ENCODE measurements around the gene CDH23. TPM values are rescaled to one million over a fixed set of nuclear protein-coding genes. Genes with fewer than 3 reads are reported as not detected.

Gene CDH23
- polyA plus RNA-seq, 2 of the 4 experiments (the other 2 are of a cell fraction) = 1.1 to 2.3 TPM

DNA sequence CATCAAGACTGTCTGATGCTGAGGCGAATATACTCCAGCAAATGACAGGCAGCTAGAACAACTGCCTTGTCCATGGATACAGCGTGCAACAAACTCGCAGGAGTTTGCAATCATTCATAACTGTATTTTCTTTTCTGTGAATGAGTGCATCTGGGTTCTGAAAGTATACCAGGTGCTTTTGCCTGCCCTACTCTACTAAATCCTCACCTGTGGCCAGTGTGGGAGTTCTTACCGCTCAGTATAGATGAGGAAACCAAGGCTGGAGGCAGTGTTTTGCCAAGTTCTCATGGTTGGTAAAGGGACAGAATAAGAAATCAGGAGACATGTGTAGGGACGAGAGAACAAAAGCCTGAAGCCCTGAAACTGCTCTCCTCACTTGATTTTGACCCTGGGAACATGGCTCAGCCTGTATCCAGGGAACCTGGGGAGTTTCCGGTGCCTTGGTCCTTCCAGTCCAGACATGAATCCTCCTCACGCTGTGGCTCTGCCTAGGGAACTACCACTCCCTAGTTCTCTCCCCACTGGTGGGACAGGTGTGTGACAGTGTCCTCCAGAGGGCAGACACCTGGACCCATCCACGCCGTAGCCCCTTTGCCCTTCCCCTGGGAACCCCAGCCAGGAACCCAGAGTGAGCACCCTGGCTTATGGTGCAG lies 142.0 kb downstream of the CDH23 start:
- no peak for TF ChIP-seq POLR2AphosphoS2 (conservative IDR thresholded peaks at IDR 0.05; ENCODE audit: low read length)
- TF ChIP-seq, protein P1, sequence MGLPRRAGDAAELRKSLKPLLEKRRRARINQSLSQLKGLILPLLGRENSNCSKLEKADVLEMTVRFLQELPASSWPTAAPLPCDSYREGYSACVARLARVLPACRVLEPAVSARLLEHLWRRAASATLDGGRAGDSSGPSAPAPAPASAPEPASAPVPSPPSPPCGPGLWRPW (IDR thresholded peaks at IDR 0.05) = no peak
- no peak for TF ChIP-seq HEYL (CRISPR knock-in tag; IDR thresholded peaks at IDR 0.05)
- no peak for TF ChIP-seq FOXS1 (CRISPR knock-in tag; IDR thresholded peaks at IDR 0.05)
- TF ChIP-seq ATOH8 (CRISPR knock-in tag; IDR thresholded peaks at IDR 0.05; ENCODE audit: low read depth) = no peak
- no peak for TF ChIP-seq ZNF302 (CRISPR knock-in tag; IDR thresholded peaks at IDR 0.05)
- TF ChIP-seq, protein P2, sequence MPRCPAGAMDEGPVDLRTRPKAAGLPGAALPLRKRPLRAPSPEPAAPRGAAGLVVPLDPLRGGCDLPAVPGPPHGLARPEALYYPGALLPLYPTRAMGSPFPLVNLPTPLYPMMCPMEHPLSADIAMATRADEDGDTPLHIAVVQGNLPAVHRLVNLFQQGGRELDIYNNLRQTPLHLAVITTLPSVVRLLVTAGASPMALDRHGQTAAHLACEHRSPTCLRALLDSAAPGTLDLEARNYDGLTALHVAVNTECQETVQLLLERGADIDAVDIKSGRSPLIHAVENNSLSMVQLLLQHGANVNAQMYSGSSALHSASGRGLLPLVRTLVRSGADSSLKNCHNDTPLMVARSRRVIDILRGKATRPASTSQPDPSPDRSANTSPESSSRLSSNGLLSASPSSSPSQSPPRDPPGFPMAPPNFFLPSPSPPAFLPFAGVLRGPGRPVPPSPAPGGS (IDR thresholded peaks at IDR 0.05) = no peak
- no peak for TF ChIP-seq RCOR1 (IDR thresholded peaks at IDR 0.05; ENCODE audit: low read depth, low read length)
- no peak for TF ChIP-seq JUN (IDR thresholded peaks at IDR 0.05)
- no peak for TF ChIP-seq KDM5A (IDR thresholded peaks at IDR 0.05)
- no peak for TF ChIP-seq MAZ (IDR thresholded peaks at IDR 0.05; ENCODE audit: borderline replicate concordance, low read depth, low read length)
- TF ChIP-seq RARB (CRISPR knock-in tag; IDR thresholded peaks at IDR 0.05) = no peak
- no peak for TF ChIP-seq ZSCAN20 (CRISPR knock-in tag; IDR thresholded peaks at IDR 0.05)
- no peak for TF ChIP-seq ZFP36 (IDR thresholded peaks at IDR 0.05; ENCODE audit: borderline replicate concordance, partially characterized antibody)
- no peak for TF ChIP-seq EP300 (IDR thresholded peaks at IDR 0.05)
- TF ChIP-seq SREBF2 (IDR thresholded peaks at IDR 0.05) = no peak
- TF ChIP-seq ZC3H11A (IDR thresholded peaks at IDR 0.05) = no peak
- no peak for TF ChIP-seq POLR2A (IDR thresholded peaks at IDR 0.05; ENCODE audit: low read length)
- no peak for TF ChIP-seq HOXB5 (CRISPR knock-in tag; IDR thresholded peaks at IDR 0.05)
- TF ChIP-seq HDAC2 (IDR thresholded peaks at IDR 0.05) = no peak
- Histone ChIP-seq H3K27ac (no peak overlapping the region), H3K4me1 (no peaks in the 10 kb centered on the region), H3K4me3 (no peak overlapping the region), H3K4me2 (no peak overlapping the region), H3K9me3 (no peaks in the 10 kb centered on the region)
- DNase-seq (ENCODE audit: low read depth in 1 of 2, low spot score in 1 of 2) (no peak), ATAC-seq (no peak; a peak in 3 of 6 replicates), FAIRE-seq (no peak)
- 61% methylated on average over 8 of the region's 9 CpGs for WGBS (ENCODE audit: missing lambda C conversion rate)
- CTCF ChIA-PET = no interaction called here
- POLR2A ChIA-PET = no interaction called here

DNA sequence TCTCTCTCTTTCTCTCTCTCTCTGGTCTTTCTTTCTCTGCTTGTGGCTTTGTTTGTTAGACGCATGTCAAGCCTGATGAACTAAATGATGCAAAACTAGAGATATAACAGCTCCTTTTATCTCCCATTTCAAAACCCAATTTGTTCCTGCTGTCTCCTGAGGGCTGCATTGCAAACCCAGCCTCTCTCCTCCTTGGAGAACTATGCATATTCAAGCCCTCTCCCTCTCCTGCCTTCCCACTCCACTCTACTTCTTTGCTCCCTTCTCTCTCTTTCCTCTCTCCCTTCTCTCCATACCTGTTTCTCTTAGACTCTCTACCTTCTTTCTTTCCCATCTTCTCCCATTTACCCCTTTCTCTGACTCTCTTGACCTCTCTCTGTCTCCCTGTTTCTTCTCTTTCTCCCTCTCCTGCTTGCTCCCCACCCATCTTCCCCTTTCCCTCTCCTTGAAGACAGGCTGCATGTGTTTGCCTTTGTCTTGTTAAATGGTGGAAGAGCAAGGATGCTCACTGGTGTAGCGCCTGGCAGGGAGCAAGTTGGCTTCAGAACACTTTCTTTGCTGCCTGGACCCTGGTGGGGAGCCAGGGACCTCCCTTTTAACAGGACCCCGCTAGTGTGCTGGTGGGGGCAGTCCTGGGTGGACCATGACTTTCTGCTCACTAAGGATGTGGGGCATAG lies 142.9 kb downstream of the CDH23 start:
- H3K4me2 ChIP-seq = no peak overlapping the region
- DNase-seq (ENCODE audit: low read depth in 1 of 2, low spot score in 1 of 2) (no peak), FAIRE-seq (no peak), ATAC-seq (no peak)
- no peak overlapping the region for H3K27ac ChIP-seq
- POLR2A ChIA-PET = no interaction called here
- TF ChIP-seq FOXS1 (CRISPR knock-in tag; IDR thresholded peaks at IDR 0.05) = no peak
- no peak for TF ChIP-seq JUNB (IDR thresholded peaks at IDR 0.05)
- no peak for TF ChIP-seq NR3C1 (IDR thresholded peaks at IDR 0.05)
- TF ChIP-seq TFCP2L1 (CRISPR knock-in tag; IDR thresholded peaks at IDR 0.05) = no peak
- no peak for TF ChIP-seq HOXA7 (CRISPR knock-in tag; IDR thresholded peaks at IDR 0.05)
- TF ChIP-seq, protein P1 (IDR thresholded peaks at IDR 0.05) = no peak
- no peak for TF ChIP-seq RARB (CRISPR knock-in tag; IDR thresholded peaks at IDR 0.05)
- TF ChIP-seq ZSCAN20 (CRISPR knock-in tag; IDR thresholded peaks at IDR 0.05) = no peak
- no peak for TF ChIP-seq HOXB13 (CRISPR knock-in tag; IDR thresholded peaks at IDR 0.05; ENCODE audit: low read depth)
- no peak for TF ChIP-seq MAFK (IDR thresholded peaks at IDR 0.05; ENCODE audit: partially characterized antibody)
- TF ChIP-seq POLR2A (IDR thresholded peaks at IDR 0.05; ENCODE audit: low read length) = no peak
- no peak for TF ChIP-seq ATOH8 (CRISPR knock-in tag; IDR thresholded peaks at IDR 0.05; ENCODE audit: low read depth)
- no peak for TF ChIP-seq ZFP36 (IDR thresholded peaks at IDR 0.05; ENCODE audit: borderline replicate concordance, partially characterized antibody)
- no peak for TF ChIP-seq USF2 (IDR thresholded peaks at IDR 0.05)
- TF ChIP-seq NPAS2 (CRISPR knock-in tag; IDR thresholded peaks at IDR 0.05; ENCODE audit: borderline replicate concordance) = no peak
- TF ChIP-seq, protein P3, sequence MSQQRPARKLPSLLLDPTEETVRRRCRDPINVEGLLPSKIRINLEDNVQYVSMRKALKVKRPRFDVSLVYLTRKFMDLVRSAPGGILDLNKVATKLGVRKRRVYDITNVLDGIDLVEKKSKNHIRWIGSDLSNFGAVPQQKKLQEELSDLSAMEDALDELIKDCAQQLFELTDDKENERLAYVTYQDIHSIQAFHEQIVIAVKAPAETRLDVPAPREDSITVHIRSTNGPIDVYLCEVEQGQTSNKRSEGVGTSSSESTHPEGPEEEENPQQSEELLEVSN (IDR thresholded peaks at IDR 0.05; ENCODE audit: borderline replicate concordance, low read depth) = no peak
- TF ChIP-seq JUN (IDR thresholded peaks at IDR 0.05) = no peak
- CTCF ChIA-PET = interaction anchor here (1.0 to 2.5 kb wide), 5 partner anchors 10 to 226 kb away, joined by 3 to 8 read pairs (median 4); no protein-coding TSS in a partner anchor
- no peak overlapping the region for H3K4me3 ChIP-seq
- no peaks in the 10 kb centered on the region for H3K9me3 ChIP-seq
- WGBS (ENCODE audit: missing lambda C conversion rate) = 46% methylated on average over 2 of the region's 3 CpGs
- no peaks in the 10 kb centered on the region for H3K4me1 ChIP-seq

Data from A549 (cell line).